22Rv1 (cell line): ENCODE data around the gene RAPSN.

Experiments
- ZFX ChIP-seq: fragments of 450-650 bp; IDR thresholded peaks from 2 replicates; pipeline ENCODE4 v1.6.1; 2017; ENCODE audit warnings: antibody characterized with exemption, borderline replicate concordance
- TF ChIP-seq, protein P1 (sequence below): fragments of 450-650 bp; IDR thresholded peaks from 2 replicates; pipeline ENCODE4 v1.5.1; 2017; ENCODE audit warnings: mild to moderate bottlenecking

DNA sequence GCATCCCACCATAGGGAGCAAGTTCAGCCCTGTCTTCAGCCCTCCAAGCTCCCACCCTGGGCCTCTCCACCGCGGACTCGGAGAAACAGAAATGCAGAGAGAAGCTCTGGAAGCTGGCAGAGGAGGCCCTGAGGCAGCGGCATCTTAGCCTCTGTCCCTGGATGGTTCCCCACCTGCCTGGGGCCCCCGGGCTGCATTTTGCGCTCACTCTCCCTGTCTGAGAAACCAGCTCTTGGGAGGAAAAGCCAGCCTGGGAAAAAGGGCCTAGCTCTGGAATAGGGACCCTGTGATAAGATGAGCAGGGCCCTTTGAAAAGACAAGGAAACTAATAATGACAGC lies 58.5 kb downstream of the RAPSN start:
- TF ChIP-seq ZFX, result no peak
- TF ChIP-seq, protein P1, sequence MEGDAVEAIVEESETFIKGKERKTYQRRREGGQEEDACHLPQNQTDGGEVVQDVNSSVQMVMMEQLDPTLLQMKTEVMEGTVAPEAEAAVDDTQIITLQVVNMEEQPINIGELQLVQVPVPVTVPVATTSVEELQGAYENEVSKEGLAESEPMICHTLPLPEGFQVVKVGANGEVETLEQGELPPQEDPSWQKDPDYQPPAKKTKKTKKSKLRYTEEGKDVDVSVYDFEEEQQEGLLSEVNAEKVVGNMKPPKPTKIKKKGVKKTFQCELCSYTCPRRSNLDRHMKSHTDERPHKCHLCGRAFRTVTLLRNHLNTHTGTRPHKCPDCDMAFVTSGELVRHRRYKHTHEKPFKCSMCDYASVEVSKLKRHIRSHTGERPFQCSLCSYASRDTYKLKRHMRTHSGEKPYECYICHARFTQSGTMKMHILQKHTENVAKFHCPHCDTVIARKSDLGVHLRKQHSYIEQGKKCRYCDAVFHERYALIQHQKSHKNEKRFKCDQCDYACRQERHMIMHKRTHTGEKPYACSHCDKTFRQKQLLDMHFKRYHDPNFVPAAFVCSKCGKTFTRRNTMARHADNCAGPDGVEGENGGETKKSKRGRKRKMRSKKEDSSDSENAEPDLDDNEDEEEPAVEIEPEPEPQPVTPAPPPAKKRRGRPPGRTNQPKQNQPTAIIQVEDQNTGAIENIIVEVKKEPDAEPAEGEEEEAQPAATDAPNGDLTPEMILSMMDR, result no peak
